Activated CD4-positive, alpha-beta memory T cell treated with anti-CD3 and anti-CD28 coated beads for 36 hours (primary cell): ENCODE measurements around the gene PERCC1. TPM values are rescaled to one million over a fixed set of nuclear protein-coding genes. Genes with fewer than 3 reads are reported as not detected.

Experiments
- CTCF ChIA-PET: fragments of 350-600 bp; sonication (Branson Sonifier 250); formaldehyde crosslinking; loops from one replicate; lab custom pipeline; 2021; ENCODE audit warnings: antibody characterized with exemption, inconsistent platforms; lab: Charles Lee
- POLR2A ChIA-PET: fragments of 350-600 bp; sonication (Branson Sonifier 250); formaldehyde crosslinking; loops from one replicate; lab custom pipeline; 2021; ENCODE audit warnings: antibody characterized with exemption; lab: Charles Lee
- DNase-seq: peaks from one replicate; pipeline ENCODE4 v3.0.0-alpha.2; 2020
- H3K27ac Mint-ChIP-seq: one replicate; pipeline ENCODE4 v1.8.0; 2021; ENCODE audit warnings: mixed read lengths
- H3K27me3 Mint-ChIP-seq: one replicate; pipeline ENCODE4 v1.8.0; 2021; ENCODE audit warnings: mixed read lengths
- H3K36me3 Mint-ChIP-seq: one replicate; pipeline ENCODE4 v1.8.0; 2021; ENCODE audit warnings: mixed read lengths
- H3K4me1 Mint-ChIP-seq: one replicate; pipeline ENCODE4 v1.8.0; 2021; ENCODE audit warnings: low read depth, mixed read lengths
- H3K4me3 Mint-ChIP-seq: one replicate; pipeline ENCODE4 v1.8.0; 2021; ENCODE audit warnings: mild to moderate bottlenecking, mixed read lengths
- H3K9me3 Mint-ChIP-seq: one replicate; pipeline ENCODE4 v1.8.0; 2021; ENCODE audit warnings: mixed read lengths
- intact Hi-C: fragments of 100-400 bp; cut with micrococcal nuclease; formaldehyde crosslinking; loops from one replicate; pipeline ENCODE4 v1.15.1; 2023
- total RNA-seq, 2 experiments: library from RNA; stranded (reverse); gene quantifications; one replicate each; pipeline ENCODE4 v1.2.3, GENCODE V29; 2021

Gene PERCC1
- total RNA-seq, 2 experiments from 2014 or later = not detected

GRCh38 chr16:1481906-1482835 is 51.3 kb downstream of the PERCC1 start:
- no peaks in the 10 kb centered on the region for H3K4me1 Mint-ChIP-seq
- ChIA-PET POLR2A (interaction anchor here (0.5 kb wide), 1 partner anchor 13 kb away, joined by 3 read pairs; no protein-coding TSS in a partner anchor), CTCF (no interaction called here)
- H3K27ac Mint-ChIP-seq = no peak overlapping the region
- H3K9me3 Mint-ChIP-seq = no peaks in the 10 kb centered on the region
- intact Hi-C loops = no loop called here
- no peak for DNase-seq
- no peaks in the 10 kb centered on the region for H3K27me3 Mint-ChIP-seq
- no peaks in the 10 kb centered on the region for H3K36me3 Mint-ChIP-seq
- no peak overlapping the region for H3K4me3 Mint-ChIP-seq

Other genes starting within 250 kb of the PERCC1 start
- gene TPSG1, start 205.8 kb upstream of the PERCC1 start, total RNA-seq = not detected
- gene TPSB2, start 200.9 kb upstream of the PERCC1 start, total RNA-seq = not detected
- not detected for gene TPSAB1, start 190.4 kb upstream of the PERCC1 start, total RNA-seq
- not detected for gene TPSD1, start 175.0 kb upstream of the PERCC1 start, total RNA-seq
- 100 to 1,000 TPM; 248 to 249 TPM for gene UBE2I, start 121.4 kb upstream of the PERCC1 start, total RNA-seq
- under 1 TPM; 0.17 to 0.31 TPM for gene BAIAP3, start 97.4 kb upstream of the PERCC1 start, total RNA-seq
- 10 to 100 TPM; 59.6 to 60.8 TPM for gene TSR3, start 79.2 kb upstream of the PERCC1 start, total RNA-seq
- gene GNPTG, start 79.1 kb upstream of the PERCC1 start, total RNA-seq = 10 to 100 TPM; 19.0 to 19.1 TPM
- gene UNKL, start 16.4 kb upstream of the PERCC1 start, total RNA-seq = 10 to 100 TPM; 26.0 to 33.4 TPM
- gene UQCC4, start 10.3 kb upstream of the PERCC1 start, total RNA-seq = 10 to 100 TPM; 14.1 to 15.0 TPM
- gene CCDC154, start 13.5 kb downstream of the PERCC1 start, total RNA-seq = 1 to 10 TPM; 1.5 to 3.0 TPM
- 10 to 100 TPM; 27.1 to 33.6 TPM for gene CLCN7, start 44.0 kb downstream of the PERCC1 start, total RNA-seq
- not detected for gene PTX4, start 57.9 kb downstream of the PERCC1 start, total RNA-seq
- 10 to 100 TPM; 62.6 to 63.2 TPM for gene TELO2, start 62.3 kb downstream of the PERCC1 start, total RNA-seq
- gene TMEM204, start 102.6 kb downstream of the PERCC1 start, total RNA-seq = 10 to 100 TPM; 14.8 to 15.5 TPM
- 1 to 10 TPM; 8.4 to 9.5 TPM for gene IFT140, start 181.0 kb downstream of the PERCC1 start, total RNA-seq
- gene CRAMP1, start 181.3 kb downstream of the PERCC1 start, total RNA-seq = 10 to 100 TPM; 14.5 to 14.6 TPM
- gene JPT2, start 247.2 kb downstream of the PERCC1 start, total RNA-seq = 10 to 100 TPM; 62.1 to 65.9 TPM